Measurements from ENCODE around the gene TMC7.
"Not testable (repeated sequence)": the region's sequence is repeated elsewhere in the genome, so short reads cannot be mapped to it uniquely, and the experiment has no call there.

The TMC7 gene

DNA sequence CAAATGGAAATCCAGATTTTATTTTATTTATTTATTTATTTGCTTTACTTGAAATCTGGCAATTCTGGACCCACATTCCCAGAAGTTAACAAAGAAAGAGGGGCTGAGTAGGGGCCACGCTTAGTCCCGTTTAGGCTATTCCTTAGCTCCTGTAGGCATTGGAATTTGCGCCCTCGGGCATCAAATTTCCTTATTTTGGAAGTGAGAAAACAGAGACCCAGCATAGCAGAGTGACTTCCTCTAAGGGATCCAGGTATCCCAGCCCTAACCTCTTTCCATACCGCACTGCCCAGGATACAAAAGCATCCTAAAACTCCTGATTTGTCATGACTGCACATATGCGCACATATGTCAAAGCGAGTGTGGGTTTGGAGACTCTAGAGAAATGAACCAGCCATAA is 38.5 kb upstream of the TMC7 start:
- Histone ChIP-seq H3K9me3 (ENCODE audit: insufficient read depth, low read length) (no peaks in the 10 kb centered on the region), H3K9ac (ENCODE audit: insufficient read length, low read depth) (no peak overlapping the region), H3K27me3 (ENCODE audit: insufficient read depth, insufficient read length) (no peaks in the 10 kb centered on the region), H3K4me3 (ENCODE audit: insufficient read length, low read depth) (no peak overlapping the region), H3K4me1 (ENCODE audit: insufficient read depth, insufficient read length) (no peaks in the 10 kb centered on the region), H3K36me3 (ENCODE audit: insufficient read depth, insufficient read length, low read length) (no peaks in the 10 kb centered on the region)
- TF ChIP-seq YY1 (IDR thresholded peaks at IDR 0.05; ENCODE audit: insufficient read depth, insufficient read length), result no peak
- TF ChIP-seq SUZ12 (IDR thresholded peaks at IDR 0.05; ENCODE audit: extremely low read depth, insufficient read depth, insufficient read length), result no peak
- TF ChIP-seq ZNF274 (IDR thresholded peaks at IDR 0.05; ENCODE audit: low read depth, low read length), result no peak
- no peak for DNase-seq (ENCODE audit: low read depth, low spot score)

DNA sequence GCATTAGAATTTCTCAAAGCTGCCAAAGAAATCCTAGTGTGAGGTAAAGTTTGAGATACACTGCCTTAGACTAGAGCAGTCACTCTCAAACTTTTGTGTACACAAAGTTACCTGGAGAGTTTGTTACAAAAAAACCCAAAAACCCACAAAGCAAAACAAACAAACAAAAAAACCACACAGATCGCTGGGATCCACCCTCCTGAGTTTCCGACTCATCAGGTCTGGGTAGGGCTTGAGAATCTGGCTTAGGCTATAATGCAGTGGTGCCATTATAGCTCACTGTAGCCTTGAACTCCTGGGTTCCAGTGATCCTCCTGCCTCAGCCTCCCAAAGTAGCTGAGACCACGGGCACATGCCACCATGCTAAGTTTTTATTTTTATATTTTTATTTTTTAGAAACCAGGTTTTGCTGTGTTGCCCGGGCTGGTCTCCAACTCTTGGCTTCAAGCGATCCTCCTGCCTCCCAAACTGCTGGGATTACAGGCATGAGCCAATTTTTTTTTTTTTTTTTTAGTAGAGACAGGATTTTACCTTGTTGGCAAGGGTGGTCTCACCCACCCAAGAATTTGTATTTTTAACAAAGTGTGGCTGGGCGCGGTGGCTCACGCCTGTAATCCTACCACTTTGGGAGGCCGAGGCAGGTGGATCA is 35.2 kb upstream of the TMC7 start:
- no peak for DNase-seq (ENCODE audit: low read depth, low spot score)
- Histone ChIP-seq H3K4me3 (ENCODE audit: insufficient read length, low read depth) (no peak overlapping the region), H3K9ac (ENCODE audit: insufficient read length, low read depth) (no peak overlapping the region), H3K27me3 (ENCODE audit: insufficient read depth, insufficient read length) (no peaks in the 10 kb centered on the region), H3K9me3 (ENCODE audit: insufficient read depth, low read length) (no peaks in the 10 kb centered on the region), H3K36me3 (ENCODE audit: insufficient read depth, insufficient read length, low read length) (no peaks in the 10 kb centered on the region), H3K4me1 (ENCODE audit: insufficient read depth, insufficient read length) (no peaks in the 10 kb centered on the region)
- TF ChIP-seq SUZ12 (IDR thresholded peaks at IDR 0.05; ENCODE audit: extremely low read depth, insufficient read depth, insufficient read length), result no peak
- no peak for TF ChIP-seq YY1 (IDR thresholded peaks at IDR 0.05; ENCODE audit: insufficient read depth, insufficient read length)
- no peak for TF ChIP-seq ZNF274 (IDR thresholded peaks at IDR 0.05; ENCODE audit: low read depth, low read length)

- H3K9me3 ChIP-seq (ENCODE audit: insufficient read depth, low read length), result no peaks in the 10 kb centered on the region
- DNase-seq (ENCODE audit: low read depth, low spot score), result no peak
- H3K9ac ChIP-seq (ENCODE audit: insufficient read length, low read depth), result no peak overlapping the region
- TF ChIP-seq YY1 (IDR thresholded peaks at IDR 0.05; ENCODE audit: insufficient read depth, insufficient read length) (no peak), ZNF274 (IDR thresholded peaks at IDR 0.05; ENCODE audit: low read depth, low read length) (no peak), SUZ12 (IDR thresholded peaks at IDR 0.05; ENCODE audit: extremely low read depth, insufficient read depth, insufficient read length) (no peak)
- no peaks in the 10 kb centered on the region for H3K4me1 ChIP-seq (ENCODE audit: insufficient read depth, insufficient read length)
- no peaks in the 10 kb centered on the region for H3K27me3 ChIP-seq (ENCODE audit: insufficient read depth, insufficient read length)
- H3K36me3 ChIP-seq (ENCODE audit: insufficient read depth, insufficient read length, low read length), result no peaks in the 10 kb centered on the region
- no peak overlapping the region for H3K4me3 ChIP-seq (ENCODE audit: insufficient read length, low read depth)
These were observed 33.1 kb upstream of the TMC7 start for GRCh38 chr16:18950469-18951185.

DNA sequence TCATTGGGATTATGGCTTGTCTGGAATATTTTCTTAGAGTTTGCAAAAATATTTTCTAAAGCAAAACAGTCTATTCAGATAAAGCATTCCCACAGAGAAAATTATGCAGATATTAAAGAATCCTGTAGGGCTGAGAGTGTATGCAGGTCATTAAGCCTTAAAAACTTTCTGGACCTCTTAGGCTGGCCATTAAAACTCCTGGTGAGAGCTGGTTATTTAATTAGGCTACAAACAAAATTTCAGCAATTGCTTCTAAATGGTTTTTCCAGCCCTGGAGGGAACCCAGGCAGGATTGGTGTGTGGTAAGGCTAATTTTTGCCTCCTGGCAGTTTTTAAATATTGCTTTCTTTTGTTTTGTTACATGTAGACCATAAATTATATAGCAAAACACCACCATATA is 30.2 kb upstream of the TMC7 start:
- Histone ChIP-seq H3K36me3 (ENCODE audit: insufficient read depth, insufficient read length, low read length) (no peaks in the 10 kb centered on the region), H3K4me3 (ENCODE audit: insufficient read length, low read depth) (no peak overlapping the region), H3K9me3 (ENCODE audit: insufficient read depth, low read length) (no peaks in the 10 kb centered on the region), H3K9ac (ENCODE audit: insufficient read length, low read depth) (no peak overlapping the region), H3K4me1 (ENCODE audit: insufficient read depth, insufficient read length) (no peaks in the 10 kb centered on the region), H3K27me3 (ENCODE audit: insufficient read depth, insufficient read length) (no peaks in the 10 kb centered on the region)
- no peak for DNase-seq (ENCODE audit: low read depth, low spot score)
- no peak for TF ChIP-seq ZNF274 (IDR thresholded peaks at IDR 0.05; ENCODE audit: low read depth, low read length)
- TF ChIP-seq SUZ12 (IDR thresholded peaks at IDR 0.05; ENCODE audit: extremely low read depth, insufficient read depth, insufficient read length), result no peak
- TF ChIP-seq YY1 (IDR thresholded peaks at IDR 0.05; ENCODE audit: insufficient read depth, insufficient read length), result no peak

GRCh38 chr16:18955874-18956580 is 27.7 kb upstream of the TMC7 start:
- not testable (repeated sequence) for DNase-seq (ENCODE audit: low read depth, low spot score); H3K4me1 ChIP-seq (ENCODE audit: insufficient read depth, insufficient read length); H3K9me3 ChIP-seq (ENCODE audit: insufficient read depth, low read length); H3K36me3 ChIP-seq (ENCODE audit: insufficient read depth, insufficient read length, low read length); H3K4me3 ChIP-seq (ENCODE audit: insufficient read length, low read depth); H3K27me3 ChIP-seq (ENCODE audit: insufficient read depth, insufficient read length); H3K9ac ChIP-seq (ENCODE audit: insufficient read length, low read depth)

DNA sequence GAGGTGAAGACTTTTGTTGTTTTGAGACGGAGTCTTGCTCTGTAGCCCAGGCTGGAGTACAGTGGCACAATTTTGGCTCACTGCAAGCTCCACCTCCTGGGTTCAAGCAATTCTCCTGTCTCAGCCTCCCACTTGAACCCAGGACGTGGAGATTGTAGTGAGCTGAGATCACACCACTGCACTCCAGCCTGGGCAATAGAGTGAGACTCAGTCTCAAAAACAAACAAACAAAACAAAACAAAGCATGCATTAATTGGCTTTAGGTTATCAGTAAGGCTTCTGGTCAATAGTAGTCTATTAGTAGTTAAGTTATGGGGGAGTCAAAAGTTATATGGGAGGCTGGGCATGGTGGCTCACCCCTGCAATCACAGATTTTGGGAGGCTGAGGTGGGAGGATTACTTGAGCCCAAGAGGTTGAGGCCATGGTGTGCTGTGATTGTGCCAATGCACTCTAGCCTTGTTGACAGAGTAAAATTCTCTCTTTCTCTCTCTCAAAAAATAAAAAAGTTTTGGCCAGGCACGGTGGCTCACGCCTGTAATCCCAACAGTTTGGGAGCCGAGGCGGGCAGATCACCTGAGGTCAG is 27.0 kb upstream of the TMC7 start:
- not testable (repeated sequence) for H3K27me3 ChIP-seq (ENCODE audit: insufficient read depth, insufficient read length); H3K36me3 ChIP-seq (ENCODE audit: insufficient read depth, insufficient read length, low read length); H3K4me3 ChIP-seq (ENCODE audit: insufficient read length, low read depth); H3K9me3 ChIP-seq (ENCODE audit: insufficient read depth, low read length); H3K9ac ChIP-seq (ENCODE audit: insufficient read length, low read depth); H3K4me1 ChIP-seq (ENCODE audit: insufficient read depth, insufficient read length); DNase-seq (ENCODE audit: low read depth, low spot score)

DNA sequence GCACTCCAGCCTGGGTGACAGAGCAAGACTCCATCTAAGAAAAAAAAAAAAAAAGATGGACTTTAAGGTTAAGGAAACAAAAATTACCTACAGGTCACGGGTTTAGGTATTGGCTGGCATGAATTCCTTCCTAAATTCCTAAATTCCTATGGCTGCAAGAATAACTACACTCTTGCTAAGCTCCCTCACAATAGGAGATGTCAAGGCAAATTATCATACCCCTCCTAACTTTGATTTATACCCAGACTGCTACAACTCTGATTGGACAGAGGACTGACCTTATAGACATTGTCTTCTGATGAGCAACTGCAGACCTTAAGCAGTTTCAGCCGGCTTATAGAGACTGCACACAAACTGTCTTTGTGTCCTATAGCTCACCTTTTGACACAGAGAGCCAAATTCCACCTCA is 25.1 kb upstream of the TMC7 start:
- no peak for DNase-seq (ENCODE audit: low read depth, low spot score)
- no peaks in the 10 kb centered on the region for H3K27me3 ChIP-seq (ENCODE audit: insufficient read depth, insufficient read length)
- no peaks in the 10 kb centered on the region for H3K36me3 ChIP-seq (ENCODE audit: insufficient read depth, insufficient read length, low read length)
- TF ChIP-seq SUZ12 (IDR thresholded peaks at IDR 0.05; ENCODE audit: extremely low read depth, insufficient read depth, insufficient read length) (no peak), YY1 (IDR thresholded peaks at IDR 0.05; ENCODE audit: insufficient read depth, insufficient read length) (no peak), ZNF274 (IDR thresholded peaks at IDR 0.05; ENCODE audit: low read depth, low read length) (no peak)
- no peaks in the 10 kb centered on the region for H3K4me1 ChIP-seq (ENCODE audit: insufficient read depth, insufficient read length)
- no peaks in the 10 kb centered on the region for H3K9me3 ChIP-seq (ENCODE audit: insufficient read depth, low read length)
- no peak overlapping the region for H3K9ac ChIP-seq (ENCODE audit: insufficient read length, low read depth)
- H3K4me3 ChIP-seq (ENCODE audit: insufficient read length, low read depth), result no peak overlapping the region
